HEK293 (cell line): ENCODE results near the gene SETD5.

ENCODE experiments used
- CTCF ChIA-PET: fragments of 350-600 bp; formaldehyde crosslinking; extraction: SDS; loops from one replicate; lab custom pipeline; 2021; ENCODE audit warnings: antibody characterized with exemption; lab: Yijun Ruan, JAX
- POLR2A ChIA-PET: fragments of 300-600 bp; formaldehyde crosslinking; extraction: SDS; loops from one replicate; lab custom pipeline; 2020; ENCODE audit warnings: antibody characterized with exemption, inconsistent platforms; lab: Yijun Ruan, JAX
- H3K27ac ChIP-seq: fragments of 200-500 bp; sonication (Bioruptor generic); 2 replicates; pipeline ENCODE4 v1.5.1; 2014; ENCODE audit warnings: low read depth, low read length, control low read depth, inconsistent platforms; ENCODE audit errors: extremely low read depth
- H3K36me3 ChIP-seq, 2 experiments: fragments of 200-500 bp in 1 of 2; sonication (Bioruptor generic) in 1 of 2; 1 replicate in 1 of 2; 2 replicates in 1 of 2; pipeline ENCODE4 v1.5.1; 2014 to 2017; ENCODE audit warnings: inconsistent platforms in 2 of 2, low read length in 2 of 2; ENCODE audit not compliant: control insufficient read depth in 2 of 2, insufficient read depth in 1 of 2
- H3K4me1 ChIP-seq: fragments of 200-500 bp; sonication (Bioruptor generic); 2 replicates; pipeline ENCODE4 v1.5.1; 2014; ENCODE audit warnings: mild to moderate bottlenecking, low read length, inconsistent platforms; ENCODE audit not compliant: control insufficient read depth, insufficient read depth
- H3K4me3 ChIP-seq: 2 replicates; pipeline ENCODE4 v1.5.1; 2011; ENCODE audit warnings: low read depth, mild to moderate bottlenecking, control low read depth, low read length, moderate library complexity
- H3K9me3 ChIP-seq: fragments of 200-500 bp; sonication (Bioruptor generic); 2 replicates; pipeline ENCODE4 v1.5.1; 2014; ENCODE audit warnings: low read depth, low read length, inconsistent platforms; ENCODE audit not compliant: control insufficient read depth, insufficient read depth
- MZF1 ChIP-seq: fragments of 450-650 bp; formaldehyde crosslinking; IDR thresholded peaks from 2 replicates; pipeline ENCODE4 v1.5.1; 2017; ENCODE audit warnings: missing biosample characterization, missing genetic modification characterization, borderline replicate concordance
- SCRT2 ChIP-seq: fragments of 450-650 bp; formaldehyde crosslinking; IDR thresholded peaks from 2 replicates; pipeline ENCODE4 v1.5.1; 2016; ENCODE audit warnings: missing biosample characterization, missing genetic modification characterization
- ZBTB8A ChIP-seq: fragments of 450-650 bp; formaldehyde crosslinking; IDR thresholded peaks from 2 replicates; pipeline ENCODE4 v1.5.1; 2016; ENCODE audit warnings: missing biosample characterization, missing genetic modification characterization
- ZEB2 ChIP-seq: fragments of 450-650 bp; formaldehyde crosslinking; IDR thresholded peaks from 2 replicates; pipeline ENCODE4 v1.5.1; 2016; ENCODE audit warnings: missing biosample characterization, missing genetic modification characterization
- ZFP3 ChIP-seq: fragments of 450-650 bp; formaldehyde crosslinking; IDR thresholded peaks from 2 replicates; pipeline ENCODE4 v1.5.1; 2016; ENCODE audit warnings: low read depth, missing biosample characterization, missing genetic modification characterization
- ZFP69B ChIP-seq: fragments of 450-650 bp; formaldehyde crosslinking; IDR thresholded peaks from 2 replicates; pipeline ENCODE4 v1.5.1; 2016; ENCODE audit warnings: missing biosample characterization, missing genetic modification characterization
- ZNF10 ChIP-seq: fragments of 450-650 bp; formaldehyde crosslinking; IDR thresholded peaks from 2 replicates; pipeline ENCODE4 v1.5.1; 2017; ENCODE audit warnings: missing biosample characterization, missing genetic modification characterization
- ZNF248 ChIP-seq: fragments of 450-650 bp; formaldehyde crosslinking; IDR thresholded peaks from 2 replicates; pipeline ENCODE4 v1.5.1; 2017; ENCODE audit warnings: missing biosample characterization, missing genetic modification characterization
- ZNF302 ChIP-seq: fragments of 450-650 bp; formaldehyde crosslinking; IDR thresholded peaks from 2 replicates; pipeline ENCODE4 v1.5.1; 2016; ENCODE audit warnings: missing biosample characterization, missing genetic modification characterization, low read depth
- ZNF335 ChIP-seq: fragments of 450-650 bp; formaldehyde crosslinking; conservative IDR thresholded peaks from 2 replicates; pipeline ENCODE4 v1.5.1; 2016; ENCODE audit warnings: missing biosample characterization, missing genetic modification characterization
- ZNF37A ChIP-seq: fragments of 450-650 bp; IDR thresholded peaks from 2 replicates; pipeline ENCODE4 v1.5.1; 2018; ENCODE audit warnings: missing biosample characterization, missing genetic modification characterization
- ZNF473 ChIP-seq: fragments of 450-650 bp; formaldehyde crosslinking; IDR thresholded peaks from 2 replicates; pipeline ENCODE4 v1.5.1; 2017; ENCODE audit warnings: missing biosample characterization, missing genetic modification characterization
- ZNF501 ChIP-seq: fragments of 450-650 bp; formaldehyde crosslinking; IDR thresholded peaks from 2 replicates; pipeline ENCODE4 v1.5.1; 2016; ENCODE audit warnings: missing biosample characterization, missing genetic modification characterization
- ZNF529 ChIP-seq: fragments of 450-650 bp; formaldehyde crosslinking; IDR thresholded peaks from 2 replicates; pipeline ENCODE4 v1.5.1; 2017; ENCODE audit warnings: missing genetic modification characterization, missing biosample characterization; ENCODE audit not compliant: insufficient replicate concordance
- ZNF660 ChIP-seq: fragments of 450-650 bp; IDR thresholded peaks from 2 replicates; pipeline ENCODE4 v1.5.1; 2018; ENCODE audit warnings: missing biosample characterization, mild to moderate bottlenecking, missing genetic modification characterization
- ZSCAN16 ChIP-seq: fragments of 450-650 bp; formaldehyde crosslinking; IDR thresholded peaks from 2 replicates; pipeline ENCODE4 v1.5.1; 2016; ENCODE audit warnings: missing biosample characterization, missing genetic modification characterization
- TF ChIP-seq, protein P1 (sequence below): fragments of 450-650 bp; formaldehyde crosslinking; IDR thresholded peaks from 2 replicates; pipeline ENCODE4 v1.5.1; 2016; ENCODE audit warnings: missing biosample characterization, missing genetic modification characterization, borderline replicate concordance
- TF ChIP-seq, protein P2 (sequence below): fragments of 450-650 bp; formaldehyde crosslinking; IDR thresholded peaks from 2 replicates; pipeline ENCODE4 v1.5.1; 2016; ENCODE audit warnings: missing biosample characterization, missing genetic modification characterization, low read depth
- TF ChIP-seq, protein P3 (sequence below): fragments of 450-650 bp; formaldehyde crosslinking; IDR thresholded peaks from 2 replicates; pipeline ENCODE4 v1.5.1; 2016; ENCODE audit warnings: missing biosample characterization, missing genetic modification characterization

The SETD5 gene

DNA sequence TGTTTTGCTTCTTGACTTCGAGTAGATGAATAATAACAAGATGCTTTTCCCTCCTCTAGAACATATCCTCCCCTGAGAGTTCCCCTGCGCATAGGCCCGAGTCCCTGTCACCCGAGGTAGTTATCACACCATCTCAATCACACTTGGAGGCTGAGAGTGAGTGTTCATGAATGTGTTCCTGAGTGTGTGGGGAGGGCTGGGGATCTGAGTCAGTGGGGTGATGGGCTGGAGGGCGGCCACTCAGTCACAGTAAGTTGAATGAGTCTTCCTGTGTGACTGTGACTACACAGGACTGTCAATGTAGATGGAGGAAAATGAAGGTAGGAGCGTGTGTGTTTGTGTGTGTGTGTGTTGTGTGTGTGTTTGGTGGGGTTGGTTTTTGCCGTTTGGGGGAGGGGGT is 71.0 kb downstream of the SETD5 start:
- POLR2A ChIA-PET, result no interaction called here
- CTCF ChIA-PET, result no interaction called here
- no peak for TF ChIP-seq ZNF248
- TF ChIP-seq ZNF501 (tag by site-specific recombination), result no peak
- TF ChIP-seq, protein P1, sequence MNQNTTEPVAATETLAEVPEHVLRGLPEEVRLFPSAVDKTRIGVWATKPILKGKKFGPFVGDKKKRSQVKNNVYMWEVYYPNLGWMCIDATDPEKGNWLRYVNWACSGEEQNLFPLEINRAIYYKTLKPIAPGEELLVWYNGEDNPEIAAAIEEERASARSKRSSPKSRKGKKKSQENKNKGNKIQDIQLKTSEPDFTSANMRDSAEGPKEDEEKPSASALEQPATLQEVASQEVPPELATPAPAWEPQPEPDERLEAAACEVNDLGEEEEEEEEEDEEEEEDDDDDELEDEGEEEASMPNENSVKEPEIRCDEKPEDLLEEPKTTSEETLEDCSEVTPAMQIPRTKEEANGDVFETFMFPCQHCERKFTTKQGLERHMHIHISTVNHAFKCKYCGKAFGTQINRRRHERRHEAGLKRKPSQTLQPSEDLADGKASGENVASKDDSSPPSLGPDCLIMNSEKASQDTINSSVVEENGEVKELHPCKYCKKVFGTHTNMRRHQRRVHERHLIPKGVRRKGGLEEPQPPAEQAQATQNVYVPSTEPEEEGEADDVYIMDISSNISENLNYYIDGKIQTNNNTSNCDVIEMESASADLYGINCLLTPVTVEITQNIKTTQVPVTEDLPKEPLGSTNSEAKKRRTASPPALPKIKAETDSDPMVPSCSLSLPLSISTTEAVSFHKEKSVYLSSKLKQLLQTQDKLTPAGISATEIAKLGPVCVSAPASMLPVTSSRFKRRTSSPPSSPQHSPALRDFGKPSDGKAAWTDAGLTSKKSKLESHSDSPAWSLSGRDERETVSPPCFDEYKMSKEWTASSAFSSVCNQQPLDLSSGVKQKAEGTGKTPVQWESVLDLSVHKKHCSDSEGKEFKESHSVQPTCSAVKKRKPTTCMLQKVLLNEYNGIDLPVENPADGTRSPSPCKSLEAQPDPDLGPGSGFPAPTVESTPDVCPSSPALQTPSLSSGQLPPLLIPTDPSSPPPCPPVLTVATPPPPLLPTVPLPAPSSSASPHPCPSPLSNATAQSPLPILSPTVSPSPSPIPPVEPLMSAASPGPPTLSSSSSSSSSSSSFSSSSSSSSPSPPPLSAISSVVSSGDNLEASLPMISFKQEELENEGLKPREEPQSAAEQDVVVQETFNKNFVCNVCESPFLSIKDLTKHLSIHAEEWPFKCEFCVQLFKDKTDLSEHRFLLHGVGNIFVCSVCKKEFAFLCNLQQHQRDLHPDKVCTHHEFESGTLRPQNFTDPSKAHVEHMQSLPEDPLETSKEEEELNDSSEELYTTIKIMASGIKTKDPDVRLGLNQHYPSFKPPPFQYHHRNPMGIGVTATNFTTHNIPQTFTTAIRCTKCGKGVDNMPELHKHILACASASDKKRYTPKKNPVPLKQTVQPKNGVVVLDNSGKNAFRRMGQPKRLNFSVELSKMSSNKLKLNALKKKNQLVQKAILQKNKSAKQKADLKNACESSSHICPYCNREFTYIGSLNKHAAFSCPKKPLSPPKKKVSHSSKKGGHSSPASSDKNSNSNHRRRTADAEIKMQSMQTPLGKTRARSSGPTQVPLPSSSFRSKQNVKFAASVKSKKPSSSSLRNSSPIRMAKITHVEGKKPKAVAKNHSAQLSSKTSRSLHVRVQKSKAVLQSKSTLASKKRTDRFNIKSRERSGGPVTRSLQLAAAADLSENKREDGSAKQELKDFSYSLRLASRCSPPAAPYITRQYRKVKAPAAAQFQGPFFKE (tag by site-specific recombination), result no peak
- no peak for TF ChIP-seq ZSCAN16 (tag by site-specific recombination)
- TF ChIP-seq ZFP69B, result no peak
- TF ChIP-seq ZNF10 (tag by site-specific recombination), result no peak
- no peak for TF ChIP-seq ZNF473 (tag by site-specific recombination)
- Histone ChIP-seq H3K4me3 (no peak overlapping the region), H3K4me1 (no peaks in the 10 kb centered on the region), H3K27ac (no peak overlapping the region), H3K36me3 (peaks cover 83 to 100% of the 10 kb centered on the region in 2 experiments), H3K9me3 (no peaks in the 10 kb centered on the region)

DNA sequence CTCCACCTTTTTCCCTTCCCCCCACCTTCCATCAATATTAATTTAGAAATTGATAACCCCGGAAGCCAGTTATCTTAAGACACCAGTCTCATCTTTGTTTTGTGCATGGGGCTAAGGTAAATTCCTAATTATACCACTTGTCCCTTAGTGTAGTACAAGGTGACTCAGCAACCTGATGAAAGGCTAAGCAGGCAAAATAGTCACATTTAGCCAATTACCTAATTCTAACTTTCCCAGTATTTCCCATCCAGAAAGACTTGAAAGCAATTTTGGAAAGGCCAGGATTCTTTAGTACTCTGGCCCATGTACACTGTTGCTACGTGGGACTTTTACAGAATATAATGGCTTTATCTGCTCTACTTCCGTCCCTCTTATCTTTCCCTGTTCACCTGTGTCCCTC is 72.6 kb downstream of the SETD5 start:
- ChIA-PET POLR2A (no interaction called here), CTCF (interaction anchor here (2.1 kb wide), 1 partner anchor 117 kb away, joined by 6 read pairs; no protein-coding TSS in a partner anchor)
- peaks cover 85 to 100% of the 10 kb centered on the region in 2 experiments for H3K36me3 ChIP-seq
- H3K4me3 ChIP-seq, result no peak overlapping the region
- no peaks in the 10 kb centered on the region for H3K9me3 ChIP-seq
- no peak overlapping the region for H3K27ac ChIP-seq
- H3K4me1 ChIP-seq, result no peaks in the 10 kb centered on the region
- TF ChIP-seq ZNF302 (no peak), ZNF335 (tag by site-specific recombination) (no peak), ZEB2 (tag by site-specific recombination) (no peak), ZBTB8A (no peak), MZF1 (no peak), ZNF660 (no peak), ZNF37A (tag by site-specific recombination) (no peak), SCRT2 (tag by site-specific recombination) (no peak), ZFP3 (tag by site-specific recombination) (no peak), ZNF529 (tag by site-specific recombination) (no peak)
- TF ChIP-seq, protein P2, sequence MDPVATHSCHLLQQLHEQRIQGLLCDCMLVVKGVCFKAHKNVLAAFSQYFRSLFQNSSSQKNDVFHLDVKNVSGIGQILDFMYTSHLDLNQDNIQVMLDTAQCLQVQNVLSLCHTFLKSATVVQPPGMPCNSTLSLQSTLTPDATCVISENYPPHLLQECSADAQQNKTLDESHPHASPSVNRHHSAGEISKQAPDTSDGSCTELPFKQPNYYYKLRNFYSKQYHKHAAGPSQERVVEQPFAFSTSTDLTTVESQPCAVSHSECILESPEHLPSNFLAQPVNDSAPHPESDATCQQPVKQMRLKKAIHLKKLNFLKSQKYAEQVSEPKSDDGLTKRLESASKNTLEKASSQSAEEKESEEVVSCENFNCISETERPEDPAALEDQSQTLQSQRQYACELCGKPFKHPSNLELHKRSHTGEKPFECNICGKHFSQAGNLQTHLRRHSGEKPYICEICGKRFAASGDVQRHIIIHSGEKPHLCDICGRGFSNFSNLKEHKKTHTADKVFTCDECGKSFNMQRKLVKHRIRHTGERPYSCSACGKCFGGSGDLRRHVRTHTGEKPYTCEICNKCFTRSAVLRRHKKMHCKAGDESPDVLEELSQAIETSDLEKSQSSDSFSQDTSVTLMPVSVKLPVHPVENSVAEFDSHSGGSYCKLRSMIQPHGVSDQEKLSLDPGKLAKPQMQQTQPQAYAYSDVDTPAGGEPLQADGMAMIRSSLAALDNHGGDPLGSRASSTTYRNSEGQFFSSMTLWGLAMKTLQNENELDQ (tag by site-specific recombination), result no peak
- TF ChIP-seq, protein P3, sequence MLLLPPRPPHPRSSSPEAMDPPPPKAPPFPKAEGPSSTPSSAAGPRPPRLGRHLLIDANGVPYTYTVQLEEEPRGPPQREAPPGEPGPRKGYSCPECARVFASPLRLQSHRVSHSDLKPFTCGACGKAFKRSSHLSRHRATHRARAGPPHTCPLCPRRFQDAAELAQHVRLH, result no peak
